Hematopoietic multipotent progenitor cell treated with erythropoietin and hydrocortisone succinate and interleukin-3 and kit ligand, for 8 days (in vitro differentiated cells): ENCODE measurements around the gene BICD2.
A peak's percentile ranks its signal among the peaks of the same experiment; 100 is the strongest.

Source experiments
- DNase-seq: peaks from one replicate; pipeline ENCODE4 v3.0.0-alpha.2; 2015

The BICD2 gene

GRCh38 chr9:92711844-92712243, 52.8 kb downstream of the BICD2 start:
- DNase-seq: no peak

GRCh38 chr9:92711146-92711545, 53.5 kb downstream of the BICD2 start:
- no peak for DNase-seq

DNA sequence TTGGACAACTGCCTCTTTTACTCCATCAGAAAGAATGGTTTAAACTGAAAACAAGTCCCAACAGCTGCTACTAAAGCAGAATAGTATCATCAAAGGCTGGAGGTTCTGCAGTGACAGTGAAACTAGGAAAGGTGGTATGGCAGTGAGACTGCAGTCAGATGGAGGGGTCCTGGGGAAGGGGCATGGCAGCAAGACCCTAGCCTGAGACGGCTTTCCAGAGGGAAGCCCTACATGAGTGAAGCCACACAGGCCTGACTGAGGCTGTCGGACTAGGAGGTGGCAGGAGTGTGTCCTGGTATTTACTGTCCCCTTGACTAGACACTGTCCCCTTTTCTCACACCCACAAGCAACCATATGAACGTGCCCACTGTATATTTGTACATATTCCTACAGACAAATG, 54.3 kb downstream of the BICD2 start:
- no peak for DNase-seq

DNA sequence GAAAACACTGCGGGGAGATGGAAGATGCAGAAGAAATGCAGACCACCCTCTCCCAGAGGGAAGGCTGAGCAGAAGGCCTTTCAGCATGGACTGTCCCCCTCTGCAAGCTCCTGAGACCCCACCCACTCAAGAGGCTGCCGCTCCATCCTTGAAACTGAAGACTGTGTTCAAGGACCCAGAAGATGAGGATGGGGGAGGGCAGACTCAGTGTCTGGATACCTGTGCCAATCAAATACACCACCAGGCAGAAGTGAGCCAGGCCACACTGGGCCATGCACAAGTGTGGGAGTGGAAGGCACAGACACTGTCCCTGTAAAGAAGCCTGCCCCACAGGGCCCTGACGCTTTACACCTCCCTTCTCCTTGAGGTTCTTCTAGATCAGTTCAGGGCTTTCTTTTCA, 54.7 kb downstream of the BICD2 start:
- DNase-seq: no peak

- no peak for DNase-seq
Measured at GRCh38 chr9:92709240-92709639, 55.4 kb downstream of the BICD2 start.

GRCh38 chr9:92707530-92707929, 57.1 kb downstream of the BICD2 start:
- no peak for DNase-seq

DNA sequence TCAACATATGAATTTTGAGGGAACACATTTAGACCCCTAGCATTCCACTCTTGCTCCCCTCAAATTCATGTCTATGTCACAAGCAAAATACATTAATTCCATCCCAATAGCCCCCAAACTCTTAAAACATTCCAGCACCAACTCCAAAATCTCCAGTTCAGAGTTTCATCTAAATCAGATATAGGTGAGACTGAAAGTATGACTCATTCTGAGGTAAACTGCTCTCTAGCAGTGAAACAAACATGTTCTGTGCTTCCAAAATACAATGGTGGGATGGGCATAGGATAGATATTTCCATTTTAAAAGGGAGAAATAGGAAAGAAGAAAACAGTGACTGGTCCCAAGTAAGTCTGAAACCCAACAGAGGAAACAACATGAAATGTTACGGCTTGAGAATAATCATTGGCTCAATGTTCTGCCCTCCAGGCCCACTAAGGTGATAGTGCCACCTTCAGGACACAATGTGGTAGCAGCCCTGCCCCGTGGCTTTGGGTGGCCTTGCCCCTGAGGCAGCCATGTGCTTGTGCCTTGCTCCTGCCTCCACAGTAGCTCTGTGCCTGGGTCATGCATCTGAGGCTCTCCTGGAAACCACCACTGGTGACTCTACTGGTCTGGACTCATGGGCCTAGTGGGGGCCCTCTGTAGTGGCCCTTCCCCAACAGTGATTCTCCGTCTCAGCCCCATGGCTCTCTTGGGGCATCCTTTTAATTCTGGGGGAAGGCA, 58.3 kb downstream of the BICD2 start:
- peak; percentile 69 for DNase-seq

- no peak for DNase-seq
Measured at GRCh38 chr9:92704528-92704927, 60.1 kb downstream of the BICD2 start.

DNA sequence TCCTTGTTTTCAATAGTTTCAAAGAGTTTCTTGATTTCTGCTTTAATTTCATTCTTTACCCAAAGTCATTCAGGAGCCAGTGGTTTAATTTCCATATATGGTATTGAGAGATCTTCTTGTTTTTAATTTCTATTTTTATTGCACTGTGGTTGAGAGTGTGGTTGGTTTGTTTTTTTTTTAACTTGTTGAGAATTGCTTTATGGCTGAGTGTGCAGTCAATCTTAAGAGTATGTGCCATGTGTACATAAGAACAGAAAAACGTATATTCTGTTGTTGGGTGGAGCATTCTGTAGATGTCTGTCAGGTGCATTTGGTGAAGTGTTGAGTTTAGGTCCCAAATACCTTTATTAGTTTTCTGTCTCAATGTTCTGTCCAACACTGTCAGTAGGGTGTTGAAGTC, 68.0 kb downstream of the BICD2 start:
- no peak for DNase-seq

DNA sequence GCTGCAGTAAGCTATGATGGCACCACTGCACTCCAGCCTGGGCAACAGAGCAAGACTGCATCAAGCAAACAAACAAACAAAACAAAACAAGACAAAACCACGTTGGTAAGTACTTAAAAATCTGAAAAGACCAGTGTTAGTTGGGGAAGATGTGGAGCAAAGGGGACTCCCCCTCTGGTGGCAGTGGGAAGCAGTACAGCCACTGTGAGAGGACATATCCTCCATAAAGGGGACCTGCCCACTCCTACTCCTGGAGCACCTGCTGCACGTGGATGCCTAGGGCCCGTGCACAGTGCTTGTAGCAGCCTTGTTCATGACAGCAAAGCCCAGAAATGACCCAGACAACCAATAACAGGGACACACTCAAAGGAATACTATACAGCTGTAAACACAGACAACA, 77.7 kb downstream of the BICD2 start:
- DNase-seq: peak; percentile 47

DNA sequence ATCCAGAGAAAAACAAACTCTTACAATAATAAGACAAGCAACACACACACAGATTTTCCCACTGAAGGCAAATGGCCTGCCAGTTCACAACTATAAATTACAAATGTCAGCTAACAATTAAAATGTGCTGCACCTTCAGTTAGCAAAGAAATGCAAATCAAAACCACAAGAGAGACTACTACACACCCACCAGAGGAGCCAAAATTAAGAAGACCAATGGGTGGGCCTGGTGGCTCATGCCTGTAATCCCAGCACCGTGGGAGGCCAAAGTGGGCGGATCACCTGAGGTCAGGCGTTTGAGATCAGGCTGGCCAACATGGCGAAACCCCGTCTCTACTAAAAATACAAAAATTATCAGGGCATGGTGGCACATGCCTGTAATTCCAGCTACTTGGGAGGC, 79.6 kb downstream of the BICD2 start:
- no peak for DNase-seq

DNA sequence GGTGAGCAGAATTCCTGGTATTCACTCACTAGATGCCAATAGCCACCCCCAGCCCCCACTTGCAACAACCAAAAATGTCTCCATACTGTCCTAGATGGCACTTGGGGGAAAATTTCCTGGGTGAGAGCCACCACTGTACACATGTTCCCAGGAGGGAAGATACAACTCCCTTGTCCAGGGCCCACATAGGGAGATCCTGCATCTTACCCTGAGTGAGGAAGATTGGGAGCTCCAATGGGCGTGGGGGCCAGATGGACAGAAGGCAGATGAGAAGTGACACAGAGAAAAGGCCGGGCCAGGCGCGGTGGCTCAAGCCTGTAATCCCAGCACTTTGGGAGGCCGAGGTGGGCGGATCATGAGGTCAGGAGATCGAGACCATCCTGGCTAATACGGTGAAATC, 82.4 kb downstream of the BICD2 start:
- DNase-seq: no peak

DNA sequence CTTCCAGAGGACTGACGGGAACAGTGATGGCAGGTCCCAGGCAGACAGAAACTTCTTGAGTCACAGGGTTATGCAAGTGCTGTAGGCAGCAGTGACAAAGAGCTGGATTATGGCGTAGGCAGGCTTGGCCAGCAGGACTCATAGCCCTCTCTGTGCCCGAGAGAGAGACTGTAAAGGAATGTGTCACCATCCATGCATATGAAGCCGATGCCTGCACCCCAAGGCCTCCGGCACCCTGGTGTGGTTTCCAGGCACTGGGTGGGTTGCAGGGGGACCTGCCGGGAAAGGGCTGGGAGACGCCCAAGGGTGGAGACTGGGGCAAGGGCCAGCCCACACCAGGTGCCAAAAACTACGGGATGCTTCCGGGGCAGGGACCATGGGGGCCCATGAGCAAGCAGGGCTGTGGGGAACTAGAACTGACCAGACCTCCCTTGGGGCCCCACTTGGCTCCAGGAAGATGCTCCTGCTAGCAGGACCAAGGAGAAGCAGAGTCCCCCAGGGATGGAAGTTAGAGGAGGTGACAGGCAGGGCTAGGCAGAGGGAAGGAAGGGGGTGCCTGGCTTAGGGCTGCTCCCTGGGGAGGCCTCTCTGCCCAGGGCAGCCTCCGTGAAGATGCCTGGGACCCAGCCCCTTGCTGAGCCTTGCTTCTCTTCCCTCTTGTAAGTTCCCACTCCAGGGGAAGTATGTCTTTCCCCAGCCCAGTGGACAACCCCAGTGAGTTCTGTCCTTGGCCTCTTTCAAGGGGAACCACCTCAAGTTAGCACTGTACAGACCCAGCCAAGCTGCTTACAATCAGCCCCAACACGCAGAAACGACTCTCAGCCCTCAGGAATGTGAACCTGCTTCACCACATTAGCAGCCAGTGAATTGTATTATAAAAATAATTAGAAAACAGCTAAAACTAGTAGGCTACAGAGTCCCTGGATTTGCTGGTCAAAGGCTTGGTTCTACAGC, 84.2 kb downstream of the BICD2 start:
- DNase-seq: no peak

GRCh38 chr9:92679413-92680165, 85.0 kb downstream of the BICD2 start:
- DNase-seq: no peak

- peak; percentile 43 for DNase-seq
Measured at GRCh38 chr9:92671323-92671722, 93.3 kb downstream of the BICD2 start.

GRCh38 chr9:92669890-92670708, 94.5 kb downstream of the BICD2 start, which contains the start of gene IPPK:
TSS of gene IPPK (minus strand) at chr9:92670131. CDS start at chr9:92669988, 143 bp downstream.
- peak; percentile 99 for DNase-seq

- no peak for DNase-seq
Measured at GRCh38 chr9:92669527-92669889, 95.1 kb downstream of the BICD2 start.

GRCh38 chr9:92668746-92669526, 95.7 kb downstream of the BICD2 start:
- peak; percentile 34 for DNase-seq

DNA sequence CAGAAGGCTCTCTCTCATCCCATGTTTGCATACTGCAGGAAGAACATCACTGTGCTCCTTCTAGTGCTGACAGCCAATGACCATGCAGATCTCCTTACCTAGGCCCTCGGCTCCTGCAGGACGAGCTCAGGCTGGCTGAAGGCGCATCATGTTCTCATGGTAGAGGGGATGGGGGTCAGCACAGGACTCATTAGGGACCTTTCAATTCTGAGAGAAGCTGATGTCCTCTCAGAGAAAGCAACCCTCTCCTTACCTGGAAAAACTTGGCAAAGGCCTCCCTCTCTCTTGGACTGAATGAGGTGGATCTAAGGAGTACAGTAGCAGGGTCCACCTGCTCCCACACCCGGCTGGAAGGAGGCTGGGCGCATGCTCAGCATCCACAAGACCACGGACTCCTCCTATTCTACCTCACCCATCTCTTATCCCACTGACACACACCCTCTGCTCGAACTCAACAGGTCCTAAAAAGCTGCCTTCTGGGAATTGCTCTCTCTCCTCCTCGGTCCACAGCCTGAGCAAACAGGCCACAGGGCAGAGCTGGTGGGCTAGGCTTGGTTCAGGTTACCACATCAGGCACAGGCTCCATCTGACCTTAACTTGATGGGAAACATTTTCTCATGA, 97.6 kb downstream of the BICD2 start:
- DNase-seq: peak; percentile 45

DNA sequence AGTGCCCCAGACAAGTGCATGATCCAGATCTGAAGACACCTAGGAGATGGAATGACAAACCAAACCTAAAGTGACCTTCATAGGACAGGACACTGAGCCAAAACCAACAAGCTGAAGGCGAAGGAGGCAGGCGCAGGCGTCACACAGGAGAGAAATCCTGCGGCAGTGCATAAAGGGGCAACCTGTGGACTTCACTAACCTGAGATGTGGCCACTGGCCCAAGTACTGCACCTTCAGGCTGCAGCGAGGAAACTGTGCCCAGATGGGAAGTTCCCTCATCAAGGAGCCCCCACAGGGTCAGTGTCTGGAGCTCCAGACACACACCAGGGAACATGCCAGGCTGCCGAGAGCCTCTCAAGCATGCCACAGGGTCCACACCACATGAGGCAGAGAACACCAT, 98.4 kb downstream of the BICD2 start:
- DNase-seq: no peak

DNA sequence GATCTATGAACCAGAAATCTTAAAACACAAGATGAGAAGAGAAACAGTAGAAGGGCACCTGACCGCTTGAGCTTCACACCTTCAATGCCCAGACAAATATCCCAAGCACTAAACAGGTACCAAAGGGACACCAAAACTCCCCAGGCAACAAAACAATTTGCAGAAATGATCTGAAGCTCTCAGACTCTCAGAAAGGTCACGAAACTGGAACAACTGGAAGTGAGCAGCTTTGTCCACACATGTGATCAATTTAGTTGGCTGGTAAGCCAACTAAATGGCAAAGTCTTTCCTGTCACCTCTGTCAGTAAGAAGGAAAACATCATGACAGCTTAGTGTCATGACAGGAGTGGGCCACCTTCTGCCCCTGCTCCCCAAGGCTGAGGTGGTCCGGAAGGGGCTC, 98.8 kb downstream of the BICD2 start:
- DNase-seq: no peak
